ENCODE measurements around the gene NRXN2. TPM values are rescaled to one million over a fixed set of nuclear protein-coding genes. Genes with fewer than 3 reads are reported as not detected.

Gene NRXN2
- total RNA-seq, 2 experiments from 2014 or later, result 0.08 TPM; not detected in 1

GRCh38 chr11:64695548-64695947, 27.4 kb downstream of the NRXN2 start:
- Mint-ChIP-seq H3K27ac (no peak overlapping the region), H3K9me3 (no peaks in the 10 kb centered on the region), H3K4me1 (peaks cover 6% of the 10 kb centered on the region), H3K4me3 (no peak overlapping the region), H3K27me3 (peaks cover 69% of the 10 kb centered on the region), H3K36me3 (ENCODE audit: low read depth) (no peaks in the 10 kb centered on the region)
- ChIA-PET CTCF (no interaction called here), POLR2A (no interaction called here)
- DNase-seq, result no peak

GRCh38 chr11:64694821-64695365, 28.1 kb downstream of the NRXN2 start:
- H3K4me3 Mint-ChIP-seq, result no peak overlapping the region
- ChIA-PET CTCF (no interaction called here), POLR2A (interaction anchor here (2.9 kb wide), 1 partner anchor 9 kb away, joined by 10 read pairs; no protein-coding TSS in a partner anchor)
- H3K27ac Mint-ChIP-seq, result no peak overlapping the region
- H3K9me3 Mint-ChIP-seq, result no peaks in the 10 kb centered on the region
- peaks cover 66% of the 10 kb centered on the region for H3K27me3 Mint-ChIP-seq
- peaks cover 6% of the 10 kb centered on the region for H3K4me1 Mint-ChIP-seq
- no peak for DNase-seq
- H3K36me3 Mint-ChIP-seq (ENCODE audit: low read depth), result no peaks in the 10 kb centered on the region

DNA sequence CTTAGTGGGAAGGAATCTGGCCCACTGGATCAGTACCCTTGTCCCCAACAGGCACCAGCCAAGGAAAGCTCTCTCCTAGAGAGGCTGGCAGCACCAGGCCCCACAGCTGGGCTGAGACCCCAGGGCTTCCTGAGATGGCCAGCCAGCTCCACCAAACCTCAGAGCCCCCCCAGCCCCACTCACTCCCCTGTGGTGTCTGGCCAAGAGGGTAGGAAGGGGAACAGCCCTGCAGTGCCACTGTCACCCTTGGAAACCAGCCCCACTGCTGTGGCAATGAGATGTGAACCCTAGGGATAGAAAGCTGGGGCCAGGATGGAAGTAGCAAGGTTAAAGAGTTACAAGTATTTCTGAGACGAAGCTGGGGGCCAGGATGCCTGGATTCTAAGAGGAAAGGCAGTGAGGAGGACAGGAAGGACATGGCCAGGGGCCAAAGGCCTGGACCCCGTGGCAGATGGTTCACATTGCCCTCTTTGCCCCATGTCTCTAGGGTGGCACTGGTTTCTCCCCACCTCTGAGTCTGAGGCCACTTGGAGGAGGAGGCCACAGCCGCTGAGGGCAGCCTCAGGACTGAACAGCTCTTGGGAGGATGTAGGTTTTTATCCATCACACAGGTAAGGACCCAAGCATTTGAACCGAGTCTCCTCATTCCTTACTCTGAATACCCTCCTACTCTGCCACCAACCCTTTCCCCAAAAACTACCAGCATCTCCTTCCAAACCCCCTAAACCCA, 28.8 kb downstream of the NRXN2 start:
- DNase-seq, result no peak
- Mint-ChIP-seq H3K36me3 (ENCODE audit: low read depth) (no peaks in the 10 kb centered on the region), H3K27ac (no peak overlapping the region), H3K9me3 (no peaks in the 10 kb centered on the region), H3K4me3 (no peak overlapping the region), H3K27me3 (peaks cover 67% of the 10 kb centered on the region), H3K4me1 (peaks cover 9% of the 10 kb centered on the region)
- POLR2A ChIA-PET, result interaction anchor here (2.9 kb wide), 1 partner anchor 9 kb away, joined by 10 read pairs; no protein-coding TSS in a partner anchor
- CTCF ChIA-PET, result no interaction called here

DNA sequence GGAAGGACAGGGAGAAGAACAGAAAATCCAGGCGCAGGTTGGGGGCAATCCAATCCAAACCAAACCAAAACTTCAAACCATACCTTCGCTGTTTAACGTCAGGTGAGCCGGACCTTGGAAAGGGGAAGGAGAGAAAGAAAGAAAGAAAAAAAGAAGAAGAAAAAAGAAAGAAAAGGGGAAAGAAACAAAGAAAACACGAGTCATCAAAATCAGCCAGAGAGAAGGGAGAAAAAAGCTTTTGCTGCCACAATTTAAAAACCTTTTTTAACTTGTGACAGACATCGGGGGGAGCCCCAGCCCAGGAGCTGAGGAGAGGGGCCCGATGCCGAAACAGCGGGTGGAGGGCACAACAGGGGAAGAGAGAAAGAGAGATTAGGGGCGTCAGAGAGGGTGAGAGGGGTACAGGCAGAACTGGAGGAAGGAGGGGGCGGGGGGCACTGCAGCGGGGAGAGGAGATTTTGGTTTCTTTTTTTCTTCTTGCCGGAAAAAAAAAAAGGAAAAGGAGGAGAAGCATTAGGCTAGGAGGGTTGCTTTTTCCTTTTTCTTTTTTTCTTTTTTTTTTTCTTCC, 30.1 kb downstream of the NRXN2 start:
- Mint-ChIP-seq H3K4me3 (no peak overlapping the region), H3K36me3 (ENCODE audit: low read depth) (no peaks in the 10 kb centered on the region), H3K4me1 (peaks cover 20% of the 10 kb centered on the region), H3K27me3 (peaks cover 62% of the 10 kb centered on the region), H3K27ac (no peak overlapping the region), H3K9me3 (no peaks in the 10 kb centered on the region)
- ChIA-PET CTCF (no interaction called here), POLR2A (interaction anchor here (2.9 kb wide), 1 partner anchor 11 kb away, joined by 10 read pairs; no protein-coding TSS in a partner anchor)
- no peak for DNase-seq

- ChIA-PET CTCF (interaction anchor here (2.0 kb wide), 1 partner anchor 13 kb away, joined by 8 read pairs; no protein-coding TSS in a partner anchor), POLR2A (no interaction called here)
- no peaks in the 10 kb centered on the region for H3K9me3 Mint-ChIP-seq
- H3K4me3 Mint-ChIP-seq, result no peak overlapping the region
- no peaks in the 10 kb centered on the region for H3K36me3 Mint-ChIP-seq (ENCODE audit: low read depth)
- no peak for DNase-seq
- no peak overlapping the region for H3K27ac Mint-ChIP-seq
- peaks cover 56% of the 10 kb centered on the region for H3K27me3 Mint-ChIP-seq
- peaks cover 25% of the 10 kb centered on the region for H3K4me1 Mint-ChIP-seq
Measured at GRCh38 chr11:64691543-64691942, 31.5 kb downstream of the NRXN2 start.

DNA sequence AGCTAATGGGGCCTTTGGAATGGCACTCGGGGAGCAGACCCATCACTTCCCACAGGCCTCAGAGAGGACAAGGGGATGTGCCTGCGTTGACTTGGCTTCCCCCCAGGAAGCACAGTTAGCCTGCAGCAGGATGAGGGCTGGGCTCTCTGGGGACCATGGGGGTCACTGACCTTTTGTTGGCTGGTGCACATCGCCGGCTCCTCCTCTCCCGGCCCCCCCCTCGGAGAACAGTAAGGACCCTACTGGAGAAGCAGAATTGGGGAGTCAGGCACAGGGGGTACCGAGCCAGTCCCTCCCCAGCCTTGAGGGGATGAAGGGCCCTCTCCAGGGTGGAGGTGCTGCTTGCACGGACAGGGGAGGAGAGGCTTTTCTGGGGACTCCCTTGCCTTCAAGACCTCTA, 32.8 kb downstream of the NRXN2 start:
- Mint-ChIP-seq H3K27me3 (peaks cover 46% of the 10 kb centered on the region), H3K9me3 (no peaks in the 10 kb centered on the region), H3K27ac (no peak overlapping the region), H3K36me3 (ENCODE audit: low read depth) (no peaks in the 10 kb centered on the region), H3K4me3 (no peak overlapping the region), H3K4me1 (peaks cover 25% of the 10 kb centered on the region)
- no peak for DNase-seq
- CTCF ChIA-PET, result interaction anchor here (2.0 to 2.1 kb wide), 2 partner anchors 14 to 53 kb away, joined by 8 to 25 read pairs; partner anchors contain the start of gene RASGRP2
- POLR2A ChIA-PET, result no interaction called here

GRCh38 chr11:64688534-64688982, 34.4 kb downstream of the NRXN2 start:
- peaks cover 25% of the 10 kb centered on the region for H3K4me1 Mint-ChIP-seq
- H3K27me3 Mint-ChIP-seq, result peaks cover 35% of the 10 kb centered on the region
- H3K36me3 Mint-ChIP-seq (ENCODE audit: low read depth), result no peaks in the 10 kb centered on the region
- ChIA-PET CTCF (interaction anchor here (0.6 to 2.6 kb wide), 35 partner anchors 8 to 674 kb away, joined by 3 to 47 read pairs (median 4); partner anchors contain the start of genes FAU, MEN1, MRPL49 and RASGRP2), POLR2A (interaction anchor here (0.6 to 1.2 kb wide), 3 partner anchors 34 to 235 kb away, joined by 3 to 4 read pairs (median 3); partner anchors contain the start of gene RASGRP2)
- DNase-seq, result peak; percentile 90
- H3K9me3 Mint-ChIP-seq, result no peaks in the 10 kb centered on the region
- H3K27ac Mint-ChIP-seq, result no peak overlapping the region
- no peak overlapping the region for H3K4me3 Mint-ChIP-seq

- Mint-ChIP-seq H3K27ac (no peak overlapping the region), H3K9me3 (no peaks in the 10 kb centered on the region), H3K27me3 (peaks cover 28% of the 10 kb centered on the region), H3K36me3 (ENCODE audit: low read depth) (no peaks in the 10 kb centered on the region), H3K4me3 (no peak overlapping the region), H3K4me1 (peaks cover 24% of the 10 kb centered on the region)
- POLR2A ChIA-PET, result interaction anchor here (1.1 to 1.2 kb wide), 2 partner anchors 34 to 56 kb away, joined by 3 to 4 read pairs; partner anchors contain the start of gene RASGRP2
- CTCF ChIA-PET, result interaction anchor here (0.6 to 2.6 kb wide), 26 partner anchors 8 to 410 kb away, joined by 3 to 47 read pairs (median 4); partner anchors contain the start of genes MEN1, RASGRP2 and SF1
- DNase-seq, result no peak
Measured at GRCh38 chr11:64687643-64688533, 35.1 kb downstream of the NRXN2 start.

GRCh38 chr11:64687204-64687603, 35.8 kb downstream of the NRXN2 start:
- no peaks in the 10 kb centered on the region for H3K9me3 Mint-ChIP-seq
- no peak for DNase-seq
- POLR2A ChIA-PET, result no interaction called here
- no peak overlapping the region for H3K4me3 Mint-ChIP-seq
- CTCF ChIA-PET, result interaction anchor here (2.6 kb wide), 1 partner anchor 17 kb away, joined by 47 read pairs; no protein-coding TSS in a partner anchor
- no peaks in the 10 kb centered on the region for H3K36me3 Mint-ChIP-seq (ENCODE audit: low read depth)
- H3K27ac Mint-ChIP-seq, result peak overlapping the region; percentile 32
- peaks cover 19% of the 10 kb centered on the region for H3K4me1 Mint-ChIP-seq
- H3K27me3 Mint-ChIP-seq, result peaks cover 21% of the 10 kb centered on the region

DNA sequence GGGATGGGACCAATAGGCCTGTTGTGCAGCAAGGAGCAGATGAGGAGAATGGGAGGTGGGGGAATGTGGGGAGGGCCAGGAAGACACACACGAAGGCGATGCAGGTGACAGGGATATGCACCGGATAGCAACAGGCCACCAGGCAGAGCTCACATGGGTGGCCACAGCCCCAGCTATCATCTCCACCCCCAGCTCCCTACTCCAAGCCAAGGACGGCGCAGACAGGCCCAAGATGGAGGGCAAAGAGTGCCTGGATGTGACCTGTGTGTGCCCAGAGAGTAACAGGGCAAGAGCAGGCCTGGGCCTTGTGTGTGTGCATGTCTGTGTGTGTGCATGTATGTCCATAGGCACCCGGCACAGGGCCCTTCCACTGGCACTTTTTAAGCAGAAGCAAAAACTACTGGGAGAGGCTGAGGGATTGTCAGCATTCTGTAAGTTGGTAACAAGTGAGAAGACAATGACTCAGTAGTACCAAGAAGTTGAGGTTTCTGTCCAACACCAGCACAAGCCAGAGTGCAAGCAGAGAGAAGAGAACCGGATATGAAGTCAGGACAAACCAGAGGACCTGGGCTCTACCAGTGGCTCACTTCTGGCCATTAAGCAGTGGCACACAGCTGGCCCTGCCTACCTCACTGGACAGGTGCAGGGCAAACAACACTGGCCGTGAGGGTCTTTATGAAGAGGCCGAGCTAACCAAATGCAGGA, 36.4 kb downstream of the NRXN2 start:
- H3K4me1 Mint-ChIP-seq, result peaks cover 19% of the 10 kb centered on the region
- H3K9me3 Mint-ChIP-seq, result no peaks in the 10 kb centered on the region
- no peaks in the 10 kb centered on the region for H3K36me3 Mint-ChIP-seq (ENCODE audit: low read depth)
- peaks cover 16% of the 10 kb centered on the region for H3K27me3 Mint-ChIP-seq
- H3K27ac Mint-ChIP-seq, result peak overlapping the region; percentile 32
- ChIA-PET POLR2A (no interaction called here), CTCF (interaction anchor here (2.6 kb wide), 1 partner anchor 17 kb away, joined by 47 read pairs; no protein-coding TSS in a partner anchor)
- no peak overlapping the region for H3K4me3 Mint-ChIP-seq
- no peak for DNase-seq

- H3K36me3 Mint-ChIP-seq (ENCODE audit: low read depth), result no peaks in the 10 kb centered on the region
- peaks cover 19% of the 10 kb centered on the region for H3K4me1 Mint-ChIP-seq
- no peak overlapping the region for H3K4me3 Mint-ChIP-seq
- ChIA-PET POLR2A (no interaction called here), CTCF (no interaction called here)
- no peaks in the 10 kb centered on the region for H3K9me3 Mint-ChIP-seq
- no peak overlapping the region for H3K27ac Mint-ChIP-seq
- DNase-seq, result no peak
- H3K27me3 Mint-ChIP-seq, result peaks cover 11% of the 10 kb centered on the region
Measured at GRCh38 chr11:64685536-64685935, 37.5 kb downstream of the NRXN2 start.

DNA sequence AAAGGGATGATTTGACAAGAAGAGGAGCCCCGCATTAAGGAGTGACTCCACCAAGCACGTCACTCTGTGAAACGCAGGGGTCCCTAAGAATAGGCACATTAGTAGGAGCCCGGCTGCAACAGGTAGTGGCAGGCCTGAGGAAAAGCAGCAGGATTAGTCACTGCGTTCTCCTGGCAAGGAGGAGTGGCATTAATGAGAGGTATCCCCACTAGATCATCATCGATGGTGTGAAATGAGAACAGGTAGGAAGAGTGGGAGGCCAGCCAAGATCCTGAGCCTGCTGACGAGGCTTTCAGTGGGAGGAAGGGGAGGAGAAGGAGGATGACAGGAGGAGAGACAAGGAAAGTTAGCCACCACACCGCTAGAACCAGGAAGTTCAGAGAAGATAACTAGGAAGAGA, 38.6 kb downstream of the NRXN2 start:
- H3K36me3 Mint-ChIP-seq (ENCODE audit: low read depth), result no peaks in the 10 kb centered on the region
- no peak overlapping the region for H3K4me3 Mint-ChIP-seq
- ChIA-PET POLR2A (no interaction called here), CTCF (no interaction called here)
- no peak overlapping the region for H3K27ac Mint-ChIP-seq
- H3K27me3 Mint-ChIP-seq, result peaks cover 11% of the 10 kb centered on the region
- DNase-seq, result no peak
- H3K4me1 Mint-ChIP-seq, result peaks cover 17% of the 10 kb centered on the region
- no peaks in the 10 kb centered on the region for H3K9me3 Mint-ChIP-seq

Measured in activated CD4-positive, alpha-beta memory T cell treated with anti-CD3 and anti-CD28 coated beads, Interleukin-2, amount 10 ng/mL, durations not matched to agents 7 days and 5 days (primary cell).